HepG2 (cell line): ENCODE results near the gene GALR2. TPM values are rescaled to one million over a fixed set of nuclear protein-coding genes. Genes with fewer than 3 reads are reported as not detected.

Experiments
- ATAC-seq: fragments of 200-7000 bp; cut with Tn5 transposase; 3 replicates; pipeline ENCODE4 v1.9.1; 2020; ENCODE audit warnings: mild to moderate bottlenecking, moderate library complexity
- BruUV-seq: library from RNA; stranded (reverse); fragments of 400-500 nt; replicated peaks from 2 replicates; lab custom pipeline; 2021; lab: Mats Ljungman, UMichigan
- CTCF ChIA-PET: fragments of 300-600 bp; formaldehyde crosslinking; extraction: SDS; loops from one replicate; lab custom pipeline; 2021; ENCODE audit warnings: low total read pairs, inconsistent platforms, low intra/inter-chr PET ratio; lab: Yijun Ruan, JAX
- POLR2A ChIA-PET: fragments of 350-600 bp; sonication (Branson Sonifier 250); formaldehyde crosslinking; loops from one replicate; lab custom pipeline; 2020; ENCODE audit warnings: antibody characterized with exemption, inconsistent platforms; lab: Yijun Ruan, JAX
- DNase-seq: peaks from one replicate; pipeline ENCODE4 v3.0.0-alpha.2; 2015; ENCODE audit warnings: low spot score
- FAIRE-seq: peaks from 3 replicates; lab custom pipeline; 2011; peaks lifted over from hg19 to GRCh38; lab: Jason Lieb, UNC
- H2AFZ ChIP-seq: one replicate; pipeline ENCODE4 v1.6.1; 2011; ENCODE audit warnings: low read length, inconsistent platforms
- H3K27ac ChIP-seq: fragments of 300-600 bp; 3 replicates; pipeline ENCODE4 v1.8.0; 2011; ENCODE audit warnings: mixed run types, mild to moderate bottlenecking, mixed read lengths, low read length, inconsistent platforms; ENCODE audit not compliant: insufficient read depth; ENCODE audit errors: extremely low read length
- H3K27me3 ChIP-seq, 2 experiments: fragments of 200-600 bp in 1 of 2; 2 replicates in 1 of 2; 3 replicates in 1 of 2; pipeline versions ENCODE4 v1.6.0 to v1.8.0; 2011; ENCODE audit warnings: low read length in 2 of 2, mild to moderate bottlenecking in 2 of 2, moderate library complexity in 2 of 2, inconsistent platforms in 1 of 2; ENCODE audit not compliant: insufficient read depth in 2 of 2, control insufficient read depth in 1 of 2
- H3K36me3 ChIP-seq, 2 experiments: fragments of 200-600 bp in 1 of 2; replicated peaks in 1 of 2; 2 replicates in 1 of 2; 3 replicates in 1 of 2; pipeline versions ENCODE4 v1.5.1 to v1.8.0; 2011; ENCODE audit warnings: low read length in 2 of 2, inconsistent platforms in 1 of 2; ENCODE audit not compliant: insufficient read depth in 2 of 2, control insufficient read depth in 1 of 2
- H3K4me1 ChIP-seq: 2 replicates; pipeline ENCODE4 v1.5.1; 2012; ENCODE audit warnings: low read length, inconsistent platforms; ENCODE audit not compliant: insufficient read depth
- H3K4me2 ChIP-seq: 2 replicates; pipeline ENCODE4 v1.6.0; 2011; ENCODE audit warnings: low read depth, low read length, inconsistent platforms
- H3K4me3 ChIP-seq, 3 experiments: fragments of 200-600 bp in 1 of 3; sonication (generic), shearing (Covaris generic) in 1 of 3; replicated peaks in 1 of 3; 2 replicates each; pipeline ENCODE4 v1.5.1; 2011 to 2016; ENCODE audit warnings: low read length in 3 of 3, inconsistent platforms in 2 of 3, low read depth in 2 of 3, mild to moderate bottlenecking in 2 of 3, control low read depth in 1 of 3, mixed read lengths in 1 of 3; ENCODE audit not compliant: insufficient read depth in 1 of 3
- H3K79me2 ChIP-seq: one replicate; pipeline ENCODE4 v1.6.1; 2011; ENCODE audit warnings: low read length, inconsistent platforms; ENCODE audit not compliant: insufficient read depth
- H3K9ac ChIP-seq: 2 replicates; pipeline ENCODE4 v1.6.0; 2011; ENCODE audit warnings: mild to moderate bottlenecking, low read depth, low read length, inconsistent platforms; ENCODE audit not compliant: insufficient read depth
- H3K9me3 ChIP-seq: 2 replicates; pipeline ENCODE4 v1.5.1; 2012; ENCODE audit warnings: mild to moderate bottlenecking, low read length
- H4K20me1 ChIP-seq: 2 replicates; pipeline ENCODE4 v1.6.0; 2011; ENCODE audit warnings: inconsistent platforms, mild to moderate bottlenecking, low read length, moderate library complexity; ENCODE audit not compliant: insufficient read depth
- CREB1 ChIP-seq, 2 experiments: fragments of 450-650 bp in 1 of 2; IDR thresholded peaks; 2 replicates each; pipeline ENCODE4 v1.6.1; 2016 to 2017; ENCODE audit warnings: control low read depth in 1 of 2, mild to moderate bottlenecking in 1 of 2, missing compliant biosample characterization in 1 of 2, missing genetic modification characterization in 1 of 2
- DR1 ChIP-seq: sonication (generic); formaldehyde crosslinking; IDR thresholded peaks from 2 replicates; pipeline ENCODE4 v1.8.0; 2021; ENCODE audit warnings: mild to moderate bottlenecking, missing genetic modification reagents, inconsistent platforms
- HES4 ChIP-seq: sonication (generic); formaldehyde crosslinking; IDR thresholded peaks from 2 replicates; pipeline ENCODE4 v1.9.0; 2021; ENCODE audit warnings: mild to moderate bottlenecking, missing genetic modification reagents, borderline replicate concordance
- NFIB ChIP-seq: sonication (generic); formaldehyde crosslinking; IDR thresholded peaks from 2 replicates; pipeline ENCODE4 v1.9.0; 2021; ENCODE audit warnings: missing genetic modification reagents, mild to moderate bottlenecking, borderline replicate concordance
- SMAD3 ChIP-seq: sonication (generic); formaldehyde crosslinking; IDR thresholded peaks from 2 replicates; pipeline ENCODE4 v1.4.0; 2020; ENCODE audit warnings: missing genetic modification reagents
- ZNF619 ChIP-seq: sonication (generic); formaldehyde crosslinking; IDR thresholded peaks from 2 replicates; pipeline ENCODE4 v1.4.0; 2020; ENCODE audit warnings: mild to moderate bottlenecking, missing genetic modification reagents
- WGBS: methylation state at CpG from one replicate; pipeline ENCODE4 v1.1.6; 2017; ENCODE audit warnings: low lambda C conversion rate; 5-methylcytosine and 5-hydroxymethylcytosine counted together
- in situ Hi-C: cut with HindIII; loops from 2 replicates; pipeline ENCODE4 v1.10.0; 2017; ENCODE audit warnings: low pct_unique_long_range_greater_than_20kb; ENCODE audit not compliant: extremely low pct_ligation_motif_present
- intact Hi-C: fragments of 100-400 bp; cut with micrococcal nuclease; formaldehyde crosslinking; loops from one replicate; pipeline ENCODE4 v1.10.0; 2022; ENCODE audit not compliant: unreplicated experiment
- microRNA-seq: library from miRNA; unstranded; fragments of <30 nt; microRNA quantifications from one replicate; pipeline ENCODE4, GENCODE V29; 2020
- polyA plus RNA-seq, 8 experiments: library from polyadenylated mRNA; depleted of rRNA in 3 of 8; stranded (reverse) in 7 of 8; unstranded in 1 of 8; fragments of >200 nt; fragmentation: Illumina TruSeq in 4 of 8; extraction: Trizol in 4 of 8; gene quantifications; 2 replicates each; pipeline versions ENCODE4 v1.2.1 to v1.2.3, GENCODE V29; 2011 to 2016; ENCODE audit warnings: low read depth in 4 of 8, missing spikeins in 1 of 8, mixed read lengths in 1 of 8; ENCODE audit not compliant: insufficient read depth in 1 of 8
- small RNA-seq, 3 experiments: library from RNA; depleted of rRNA; stranded (forward); fragments of <200 nt; gene quantifications; one replicate each; pipeline ENCODE3, GENCODE V24; 2012; ENCODE audit warnings: low read depth in 2 of 3, low replicate concordance in 1 of 3; ENCODE audit not compliant: insufficient read length in 3 of 3, insufficient read depth in 2 of 3
- total RNA-seq, 5 experiments: library from RNA; depleted of rRNA; stranded (reverse); fragments of >200 nt; fragmentation: Illumina TruSeq; extraction: Trizol; gene quantifications; 2 replicates each; pipeline ENCODE4 v1.2.3, GENCODE V29; 2016; ENCODE audit warnings: low read depth in 1 of 5

GALR2 gene
- total and polyA plus RNA-seq, 2 of the 13 experiments (the other 11 are each of a cell fraction or from before 2014, with no cell fraction given), result 0.48 to 0.58 TPM

DNA sequence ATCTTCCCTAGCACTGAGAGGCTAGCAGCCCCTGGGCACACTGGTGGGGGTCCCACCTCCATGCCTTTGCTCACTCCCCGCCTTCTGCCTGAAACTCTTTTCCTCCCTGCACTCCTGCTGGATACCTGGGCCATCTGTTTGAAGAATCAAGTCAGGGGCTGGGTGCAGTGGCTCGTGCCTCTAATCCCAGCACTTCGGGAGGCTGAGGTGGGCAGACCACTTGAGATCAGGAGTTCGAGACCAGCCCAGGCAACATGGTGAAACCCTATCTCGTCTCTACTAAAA lies 50.8 kb downstream of the GALR2 start:
- in situ Hi-C loops, result no loop called here
- intact Hi-C loops, result no loop called here
- ChIA-PET POLR2A (interaction anchor here (0.8 to 2.8 kb wide), 2 partner anchors 9 to 13 kb away, joined by 4 to 13 read pairs; no protein-coding TSS in a partner anchor), CTCF (interaction anchor here (1.3 to 5.1 kb wide), 3 partner anchors 29 to 154 kb away, joined by 4 to 35 read pairs (median 11); no protein-coding TSS in a partner anchor)
- Histone ChIP-seq H3K27ac (no peak overlapping the region), H3K9ac (no peak overlapping the region), H4K20me1 (no peaks in the 10 kb centered on the region), H2AFZ (no peak overlapping the region), H3K9me3 (no peaks in the 10 kb centered on the region), H3K36me3 (no peaks in the 10 kb centered on the region), H3K4me1 (peaks cover 17% of the 10 kb centered on the region), H3K4me2 (no peak overlapping the region), H3K79me2 (no peaks in the 10 kb centered on the region), H3K4me3 (no peak overlapping the region), H3K27me3 (peaks cover 0 to 10% of the 10 kb centered on the region in 2 experiments; a peak in 3 of 5 replicates)
- DNase-seq (no peak), ATAC-seq (no peak), FAIRE-seq (no peak)
- BruUV-seq, result no TSS peak
- TF ChIP-seq DR1 (CRISPR knock-in tag), result 0 out of 2 replicates have a peak, but pooled peaks have one; percentile 29
- no peak for TF ChIP-seq HES4
- TF ChIP-seq ZNF619 (CRISPR knock-in tag), result no peak
- peak; percentile 79; the same call in 1 of the 2 replicates for TF ChIP-seq NFIB (CRISPR knock-in tag)
- 39% methylated on average over 5 of the region's 5 CpGs for WGBS

DNA sequence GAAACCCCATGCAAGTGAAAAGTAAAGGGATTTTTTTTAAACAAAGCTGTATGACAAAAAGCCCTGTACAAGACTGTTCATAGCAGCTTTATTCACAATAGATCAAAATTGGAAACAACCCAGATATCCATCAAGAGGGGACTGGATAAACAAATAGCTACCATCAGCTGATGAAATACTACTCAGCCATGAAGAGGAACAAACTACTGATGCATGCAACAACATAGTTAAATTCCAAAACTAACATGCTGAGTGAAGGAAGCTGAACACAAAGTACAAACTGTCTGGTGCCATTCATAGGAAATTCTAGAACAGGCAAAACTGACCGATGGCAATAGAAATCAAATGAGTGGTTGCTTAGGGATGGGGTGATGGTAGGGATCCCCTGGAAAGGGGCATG lies 51.3 kb downstream of the GALR2 start:
- TF ChIP-seq SMAD3 (CRISPR knock-in tag), result no peak
- TF ChIP-seq CREB1 (IDR thresholded peaks at IDR 0.05), result no peak
- no peak for TF ChIP-seq CREB1 (CRISPR knock-in tag; IDR thresholded peaks at IDR 0.05)
- FAIRE-seq (peak; percentile 4), DNase-seq (no peak), ATAC-seq (no peak)
- BruUV-seq, result no TSS peak
- H3K79me2 ChIP-seq, result no peaks in the 10 kb centered on the region
- no peak overlapping the region for H3K4me3 ChIP-seq
- H3K27me3 ChIP-seq, result peaks cover 0 to 4% of the 10 kb centered on the region in 2 experiments; a peak in 3 of 5 replicates
- 52% methylated on average over 1 of the region's 1 CpG for WGBS
- H3K9ac ChIP-seq, result no peak overlapping the region
- H3K36me3 ChIP-seq, result no peaks in the 10 kb centered on the region
- no peaks in the 10 kb centered on the region for H4K20me1 ChIP-seq
- H2AFZ ChIP-seq, result no peak overlapping the region
- no peak overlapping the region for H3K4me2 ChIP-seq
- peaks cover 17% of the 10 kb centered on the region for H3K4me1 ChIP-seq
- intact Hi-C loops, result no loop called here
- POLR2A ChIA-PET, result interaction anchor here (0.8 to 2.8 kb wide), 2 partner anchors 8 to 12 kb away, joined by 4 to 13 read pairs; no protein-coding TSS in a partner anchor
- in situ Hi-C loops, result no loop called here
- CTCF ChIA-PET, result interaction anchor here (2.9 kb wide), 1 partner anchor 28 kb away, joined by 11 read pairs; no protein-coding TSS in a partner anchor
- H3K27ac ChIP-seq, result no peak overlapping the region
- H3K9me3 ChIP-seq, result no peaks in the 10 kb centered on the region

Small RNAs within 50 kb of the gene (microRNA-seq; reads per million reads assigned to microRNA genes)
- 2.4 reads per million, percentile 13 among the genes with 10 or more reads in this experiment for gene MIR6868

Small RNAs within 50 kb of the gene (small RNA-seq; reads per million reads assigned to genes)
- 0.10 to 12.6 (median 3.6) reads per million in 3 experiments for gene MIR6868

Other genes starting within 250 kb of the GALR2 start
- 27.2 and 42.7 TPM in 2 replicates for gene UNC13D, start 230.4 kb upstream of the GALR2 start, total RNA-seq (2016; rRNA removed; fragmentation: Illumina TruSeq; extraction: Trizol)
- gene UNC13D, start 230.4 kb upstream of the GALR2 start, polyA plus RNA-seq (2011; rRNA removed), result 29.7 and 40.0 TPM in 2 replicates
- 28.2 and 29.2 TPM in 2 replicates for gene WBP2, start 219.4 kb upstream of the GALR2 start, total RNA-seq (2016; rRNA removed; fragmentation: Illumina TruSeq; extraction: Trizol)
- 29.5 and 34.6 TPM in 2 replicates for gene WBP2, start 219.4 kb upstream of the GALR2 start, polyA plus RNA-seq (2011; rRNA removed)
- 59.7 and 82.0 TPM in 2 replicates for gene TRIM47, start 196.2 kb upstream of the GALR2 start, total RNA-seq (2016; rRNA removed; fragmentation: Illumina TruSeq; extraction: Trizol)
- 33.5 and 45.8 TPM in 2 replicates for gene TRIM47, start 196.2 kb upstream of the GALR2 start, polyA plus RNA-seq (2011; rRNA removed)
- gene TRIM65, start 177.8 kb upstream of the GALR2 start, total RNA-seq (2016; rRNA removed; fragmentation: Illumina TruSeq; extraction: Trizol), result 22.4 and 24.6 TPM in 2 replicates
- 10.3 and 15.2 TPM in 2 replicates for gene TRIM65, start 177.8 kb upstream of the GALR2 start, polyA plus RNA-seq (2011; rRNA removed)
- 88.8 and 125 TPM in 2 replicates for gene MRPL38, start 169.9 kb upstream of the GALR2 start, total RNA-seq (2016; rRNA removed; fragmentation: Illumina TruSeq; extraction: Trizol)
- gene MRPL38, start 169.9 kb upstream of the GALR2 start, polyA plus RNA-seq (2011; rRNA removed), result 83.7 and 91.0 TPM in 2 replicates
- 3.5 and 8.1 TPM in 2 replicates for gene FBF1, start 133.7 kb upstream of the GALR2 start, total RNA-seq (2016; rRNA removed; fragmentation: Illumina TruSeq; extraction: Trizol)
- gene FBF1, start 133.7 kb upstream of the GALR2 start, polyA plus RNA-seq (2011; rRNA removed), result 2.4 and 2.7 TPM in 2 replicates
- gene ACOX1, start 95.6 kb upstream of the GALR2 start, total RNA-seq (2016; rRNA removed; fragmentation: Illumina TruSeq; extraction: Trizol), result 120 and 156 TPM in 2 replicates
- gene ACOX1, start 95.6 kb upstream of the GALR2 start, polyA plus RNA-seq (2011; rRNA removed), result 84.2 and 86.4 TPM in 2 replicates
- gene TEN1, start 95.5 kb upstream of the GALR2 start, total RNA-seq (2016; rRNA removed; fragmentation: Illumina TruSeq; extraction: Trizol), result 14.7 and 18.0 TPM in 2 replicates
- 21.3 and 29.4 TPM in 2 replicates for gene TEN1, start 95.5 kb upstream of the GALR2 start, polyA plus RNA-seq (2011; rRNA removed)
- gene CDK3, start 73.9 kb upstream of the GALR2 start, total RNA-seq (2016; rRNA removed; fragmentation: Illumina TruSeq; extraction: Trizol), result 2.0 and 5.8 TPM in 2 replicates
- gene CDK3, start 73.9 kb upstream of the GALR2 start, polyA plus RNA-seq (2011; rRNA removed), result 11.4 and 18.0 TPM in 2 replicates
- 3.6 and 8.2 TPM in 2 replicates for gene EVPL, start 47.5 kb upstream of the GALR2 start, total RNA-seq (2016; rRNA removed; fragmentation: Illumina TruSeq; extraction: Trizol)
- 2.1 and 4.3 TPM in 2 replicates for gene EVPL, start 47.5 kb upstream of the GALR2 start, polyA plus RNA-seq (2011; rRNA removed)
- gene SRP68, start 2.3 kb upstream of the GALR2 start, total RNA-seq (2016; rRNA removed; fragmentation: Illumina TruSeq; extraction: Trizol), result 39.8 and 89.7 TPM in 2 replicates
- 74.3 and 79.0 TPM in 2 replicates for gene SRP68, start 2.3 kb upstream of the GALR2 start, polyA plus RNA-seq (2011; rRNA removed)
- gene ZACN, start 4.4 kb downstream of the GALR2 start, total RNA-seq (2016; rRNA removed; fragmentation: Illumina TruSeq; extraction: Trizol), result 0.15 TPM in 1 of 2 replicates, not detected in the other
- 0.04 and 0.11 TPM in 2 replicates for gene ZACN, start 4.4 kb downstream of the GALR2 start, polyA plus RNA-seq (2011; rRNA removed)
- 116 and 118 TPM in 2 replicates for gene EXOC7, start 29.0 kb downstream of the GALR2 start, total RNA-seq (2016; rRNA removed; fragmentation: Illumina TruSeq; extraction: Trizol)
- 86.9 and 118 TPM in 2 replicates for gene EXOC7, start 29.0 kb downstream of the GALR2 start, polyA plus RNA-seq (2011; rRNA removed)
- gene FOXJ1, start 66.5 kb downstream of the GALR2 start, total RNA-seq (2016; rRNA removed; fragmentation: Illumina TruSeq; extraction: Trizol), result 1.4 and 1.6 TPM in 2 replicates
- gene FOXJ1, start 66.5 kb downstream of the GALR2 start, polyA plus RNA-seq (2011; rRNA removed), result 0.98 and 1.2 TPM in 2 replicates
- 1.4 and 1.5 TPM in 2 replicates for gene RNF157, start 165.7 kb downstream of the GALR2 start, total RNA-seq (2016; rRNA removed; fragmentation: Illumina TruSeq; extraction: Trizol)
- gene RNF157, start 165.7 kb downstream of the GALR2 start, polyA plus RNA-seq (2011; rRNA removed), result 0.44 and 0.82 TPM in 2 replicates
- gene UBALD2, start 190.6 kb downstream of the GALR2 start, total RNA-seq (2016; rRNA removed; fragmentation: Illumina TruSeq; extraction: Trizol), result 3.3 and 5.3 TPM in 2 replicates
- gene UBALD2, start 190.6 kb downstream of the GALR2 start, polyA plus RNA-seq (2011; rRNA removed), result 50.5 and 89.7 TPM in 2 replicates
- gene QRICH2, start 233.5 kb downstream of the GALR2 start, total RNA-seq (2016; rRNA removed; fragmentation: Illumina TruSeq; extraction: Trizol), result 2.7 and 3.7 TPM in 2 replicates
- gene QRICH2, start 233.5 kb downstream of the GALR2 start, polyA plus RNA-seq (2011; rRNA removed), result 5.7 and 11.5 TPM in 2 replicates